22Rv1 (cell line): Measurements from ENCODE around the gene THADA.

Experiments used
- CTCF ChIP-seq: fragments of 450-650 bp; IDR thresholded peaks from 2 replicates; pipeline ENCODE4 v1.5.1; 2017; ENCODE audit warnings: mild to moderate bottlenecking
- ZFX ChIP-seq: fragments of 450-650 bp; IDR thresholded peaks from 2 replicates; pipeline ENCODE4 v1.6.1; 2017; ENCODE audit warnings: antibody characterized with exemption, borderline replicate concordance

GRCh38 chr2:43201016-43201415, 394.8 kb downstream of the THADA start:
- TF ChIP-seq CTCF (no peak), ZFX (no peak)
